Aorta (tissue), 5 donors: ENCODE measurements around the gene COL4A2. TPM values are rescaled to one million over a fixed set of nuclear protein-coding genes. Genes with fewer than 3 reads are reported as not detected.

ENCODE experiments used
- ATAC-seq: fragments of 200-7000 bp; cut with Tn5 transposase; one replicate; pipeline ENCODE4 v1.9.1; 2022; ENCODE audit warnings: moderate library complexity; ENCODE audit not compliant: low FRiP score
- DNase-seq, 2 donors: peaks; one replicate each; pipeline ENCODE4 v3.0.0-alpha.2; 2020
- H3K27ac ChIP-seq, 2 donors: one replicate each; pipeline ENCODE4 v1.5.1; 2013; ENCODE audit warnings: low read length in 2 of 2, mild to moderate bottlenecking in 2 of 2, moderate library complexity in 2 of 2, control low read depth in 1 of 2, inconsistent platforms in 1 of 2, low read depth in 1 of 2
- H3K27me3 ChIP-seq, 2 donors: one replicate each; pipeline ENCODE4 v1.6.1; 2013; ENCODE audit warnings: control low read depth in 1 of 2, low read length in 1 of 2, mild to moderate bottlenecking in 1 of 2, moderate library complexity in 1 of 2; ENCODE audit not compliant: insufficient read depth in 2 of 2, control insufficient read depth in 1 of 2
- H3K36me3 ChIP-seq, 2 donors: one replicate each; pipeline ENCODE4 v1.6.1; 2013; ENCODE audit warnings: control low read depth in 1 of 2, low read length in 1 of 2, mild to moderate bottlenecking in 1 of 2; ENCODE audit not compliant: insufficient read depth in 2 of 2, control insufficient read depth in 1 of 2
- H3K4me1 ChIP-seq, 2 donors: one replicate each; pipeline ENCODE4 v1.6.1; 2013; ENCODE audit warnings: low read length in 2 of 2, control low read depth in 1 of 2, mild to moderate bottlenecking in 1 of 2, moderate library complexity in 1 of 2; ENCODE audit not compliant: insufficient read depth in 2 of 2, control insufficient read depth in 1 of 2
- H3K4me3 ChIP-seq, 2 donors: one replicate each; pipeline ENCODE4 v1.5.1; 2013; ENCODE audit warnings: low read length in 2 of 2, control low read depth in 1 of 2, mild to moderate bottlenecking in 1 of 2
- H3K9me3 ChIP-seq: one replicate; pipeline ENCODE4 v1.6.1; 2013; ENCODE audit warnings: mild to moderate bottlenecking, low read length; ENCODE audit not compliant: control insufficient read depth
- WGBS, 2 donors: extraction: QIAGEN DNeasy Blood & Tissue Kit; methylation state at CpG; one replicate each; pipeline ENCODE4 v1.1.7; 2013; 5-methylcytosine and 5-hydroxymethylcytosine counted together
- intact Hi-C, 2 donors: fragments of 100-400 bp; cut with DNase I; formaldehyde crosslinking; loops; one replicate each; pipeline versions ENCODE4 v1.14.2 to v1.15.0; 2022
- polyA plus RNA-seq, 2 donors: library from polyadenylated mRNA; stranded (reverse); fragments of 200-250 nt; gene quantifications; one replicate each; pipeline ENCODE4 v1.2.3, GENCODE V29; 2013
- total RNA-seq, 2 donors: library from RNA; stranded (reverse); fragmentation: NEBNext Ultra II Directional; extraction: Animal tissue kit (Norgen Biotek cat#: 25700); gene quantifications; one replicate each; pipeline ENCODE4 v1.2.1, GENCODE V29; 2021
- donor health status: healthy with polysubstance abuse.
- donor health status: Bipolar disorder and iron deficiency.
- donor health status: DM: no; HTN: no; CAD: no.
- donor health status: DM: no; HTN: no; CAD: no.
- donor health status: DM: yes; HTN: yes; CAD: no.

Gene COL4A2
- total and polyA plus RNA-seq, 4 donors, result 117 to 1,110 (median 681) TPM

- Histone ChIP-seq H3K36me3 (no peaks in the 10 kb centered on the region), H3K4me1 (peaks cover 0 to 15% of the 10 kb centered on the region in 2 donors), H3K9me3 (no peaks in the 10 kb centered on the region), H3K27me3 (no peaks in the 10 kb centered on the region), H3K4me3 (no peak overlapping the region), H3K27ac (no peak overlapping the region)
- no peak for ATAC-seq
- DNase-seq, result no peak
- WGBS, 2 donors, result 25 to 48% methylated on average over 3 of the region's 3 CpGs
- intact Hi-C loops, result loop anchor here in 1 of 2 donors (10.0 kb wide), 1 partner anchor 49 kb away; no protein-coding TSS in a partner anchor
Measured at GRCh38 chr13:110365876-110366275, 58.8 kb downstream of the COL4A2 start.

GRCh38 chr13:110366733-110367132 is 59.6 kb downstream of the COL4A2 start:
- Histone ChIP-seq H3K4me1 (peaks cover 0 to 17% of the 10 kb centered on the region in 2 donors), H3K27ac (peak overlapping the region; percentile 38 to 88), H3K4me3 (no peak overlapping the region), H3K36me3 (no peaks in the 10 kb centered on the region), H3K9me3 (no peaks in the 10 kb centered on the region), H3K27me3 (no peaks in the 10 kb centered on the region)
- intact Hi-C loops, result loop anchor here in 1 of 2 donors (10.0 kb wide), 1 partner anchor 48 kb away; no protein-coding TSS in a partner anchor
- WGBS, 2 donors, result 70 to 77% methylated on average over 3 of the region's 3 CpGs
- ATAC-seq (no peak), DNase-seq (no peak)

DNA sequence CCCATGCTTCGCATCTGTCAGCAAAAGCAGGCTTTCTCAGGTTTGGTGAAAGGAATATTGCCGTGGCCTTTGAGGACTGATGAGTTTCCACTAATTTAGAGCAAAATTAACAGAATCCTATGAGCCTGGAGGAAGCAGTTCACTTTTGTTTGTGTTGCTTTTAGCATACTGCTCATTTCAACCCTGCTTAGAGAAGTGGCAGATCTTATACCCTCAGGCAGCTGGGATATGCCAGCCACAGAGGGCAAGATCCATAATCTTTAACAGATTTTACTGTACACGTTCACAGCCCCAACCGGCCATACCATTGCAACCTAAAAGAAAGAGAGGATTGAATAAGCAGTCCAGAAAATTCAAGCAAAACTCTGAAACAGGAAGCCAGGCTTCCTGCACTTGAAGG is 60.5 kb downstream of the COL4A2 start:
- peaks cover 0 to 16% of the 10 kb centered on the region in 2 donors for H3K4me1 ChIP-seq

GRCh38 chr13:110368408-110368807 is 61.3 kb downstream of the COL4A2 start:
- Histone ChIP-seq H3K4me1 (peaks cover under 1 to 18% of the 10 kb centered on the region in 2 donors), H3K4me3 (no peak overlapping the region), H3K9me3 (no peaks in the 10 kb centered on the region), H3K27me3 (no peaks in the 10 kb centered on the region), H3K36me3 (no peaks in the 10 kb centered on the region), H3K27ac (peak overlapping the region in 1 of 2 donors; percentile 44)
- 57 to 58% methylated on average over 2 of the region's 2 CpGs for WGBS, 2 donors
- DNase-seq, result no peak
- no peak for ATAC-seq
- intact Hi-C loops, result loop anchor here in 1 of 2 donors (10.0 kb wide), 1 partner anchor 46 kb away; no protein-coding TSS in a partner anchor

More for the DNA sequence above, 60.5 kb downstream of the COL4A2 start:
- no peak for DNase-seq
- H3K36me3 ChIP-seq, result no peaks in the 10 kb centered on the region
- no peak for ATAC-seq
- WGBS, 2 donors, result 40 to 43% methylated on average over 4 of the region's 4 CpGs
- intact Hi-C loops, result loop anchor here in 1 of 2 donors (10.0 kb wide), 1 partner anchor 47 kb away; no protein-coding TSS in a partner anchor
- no peaks in the 10 kb centered on the region for H3K9me3 ChIP-seq
- no peak overlapping the region for H3K4me3 ChIP-seq
- H3K27ac ChIP-seq, result peak overlapping the region; percentile 29 to 59
- no peaks in the 10 kb centered on the region for H3K27me3 ChIP-seq

- Histone ChIP-seq H3K27me3 (no peaks in the 10 kb centered on the region), H3K9me3 (no peaks in the 10 kb centered on the region), H3K27ac (peak overlapping the region in 1 of 2 donors; percentile 36), H3K4me1 (peaks cover 2 to 18% of the 10 kb centered on the region in 2 donors), H3K4me3 (no peak overlapping the region), H3K36me3 (no peaks in the 10 kb centered on the region)
- WGBS, 2 donors, result 84 to 87% methylated on average over 5 of the region's 5 CpGs
- DNase-seq (no peak), ATAC-seq (no peak)
- intact Hi-C loops, result loop anchor here in 1 of 2 donors (10.0 kb wide), 1 partner anchor 45 kb away; no protein-coding TSS in a partner anchor
Measured at GRCh38 chr13:110369400-110369799, 62.3 kb downstream of the COL4A2 start.

DNA sequence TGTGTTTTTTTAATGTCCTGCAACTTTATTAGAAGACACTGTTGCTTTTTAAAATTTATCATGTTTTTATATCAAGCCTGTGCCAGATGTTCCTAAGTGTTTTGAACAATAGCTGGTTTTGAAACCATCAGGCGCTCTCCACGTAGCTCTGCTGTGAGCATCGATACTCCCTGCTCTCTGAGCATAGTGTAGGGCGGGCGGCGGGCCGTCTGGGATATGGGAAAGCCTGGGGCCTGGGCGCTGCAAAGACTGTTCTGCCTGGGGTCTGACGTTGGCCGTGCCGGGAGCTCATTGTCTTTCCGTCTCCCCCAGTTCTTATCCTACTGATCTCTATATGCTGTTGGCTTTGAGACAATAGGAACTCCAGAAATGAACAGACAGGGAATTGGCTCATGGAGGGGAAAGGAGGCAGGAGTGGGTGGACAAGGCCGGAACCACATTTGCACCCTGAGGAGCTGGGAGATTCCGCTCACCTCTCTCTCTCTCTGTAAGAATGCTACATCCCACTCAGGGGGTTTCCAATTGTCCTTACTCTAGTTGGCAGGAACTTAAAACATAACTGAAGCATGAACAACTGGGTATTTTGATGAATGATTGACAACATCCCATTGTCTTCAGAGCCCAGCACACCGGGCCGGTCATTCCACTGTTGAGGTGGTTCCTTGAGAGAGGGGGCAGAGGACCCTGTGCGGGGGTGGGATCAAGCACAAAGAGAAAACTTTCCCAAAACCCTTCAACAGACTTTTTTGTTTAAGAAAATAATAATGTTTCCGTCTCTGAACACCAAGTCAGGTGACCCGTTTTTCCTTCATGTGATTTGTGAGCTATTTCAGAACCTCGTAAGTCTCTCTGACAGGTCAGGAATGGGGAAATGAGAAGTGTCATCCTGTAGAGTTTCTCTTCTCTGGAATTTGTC is 64.7 kb downstream of the COL4A2 start:
- H3K36me3 ChIP-seq, result no peaks in the 10 kb centered on the region
- peak overlapping the region in 1 of 2 donors; percentile 33 for H3K4me3 ChIP-seq
- no peaks in the 10 kb centered on the region for H3K9me3 ChIP-seq
- H3K27me3 ChIP-seq, result no peaks in the 10 kb centered on the region
- peak overlapping the region; percentile 98 to 99 for H3K27ac ChIP-seq
- intact Hi-C loops, result no loop called here
- WGBS, 2 donors, result 6 to 8% methylated on average over 20 of the region's 20 CpGs
- DNase-seq (peak in 1 of 2 donors; percentile 77), ATAC-seq (peak; percentile 66)
- H3K4me1 ChIP-seq, result peaks cover 2 to 18% of the 10 kb centered on the region in 2 donors

- Histone ChIP-seq H3K4me1 (peaks cover 2 to 16% of the 10 kb centered on the region in 2 donors), H3K4me3 (no peak overlapping the region), H3K27ac (peak overlapping the region; percentile 63 to 74), H3K27me3 (no peaks in the 10 kb centered on the region), H3K36me3 (no peaks in the 10 kb centered on the region), H3K9me3 (no peaks in the 10 kb centered on the region)
- no peak for DNase-seq
- intact Hi-C loops, result no loop called here
- ATAC-seq, result no peak
Measured at GRCh38 chr13:110372676-110373075, 65.6 kb downstream of the COL4A2 start.

DNA sequence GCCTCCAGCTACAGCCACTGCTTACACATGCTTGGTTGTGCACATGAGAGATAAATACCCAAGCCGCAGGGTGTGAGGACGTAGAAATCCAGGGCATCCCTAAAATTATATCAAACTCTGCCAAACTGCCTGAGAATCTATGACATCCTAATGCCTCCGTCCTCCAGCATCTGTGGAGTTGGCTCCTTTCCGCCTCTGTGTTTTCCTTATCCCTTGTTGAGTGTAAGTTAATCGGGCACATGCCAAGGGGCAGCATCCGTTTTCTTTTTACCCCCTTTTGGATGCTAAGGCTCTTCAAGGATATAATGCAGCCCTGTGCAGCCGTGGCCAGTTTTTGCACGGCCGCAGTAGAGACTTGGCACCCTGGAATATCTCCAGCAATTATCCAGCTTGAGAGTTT is 66.5 kb downstream of the COL4A2 start:
- H3K27me3 ChIP-seq, result no peaks in the 10 kb centered on the region
- no peaks in the 10 kb centered on the region for H3K36me3 ChIP-seq
- DNase-seq, result peak in 1 of 2 donors; percentile 25
- intact Hi-C loops, result no loop called here
- H3K9me3 ChIP-seq, result no peaks in the 10 kb centered on the region
- H3K27ac ChIP-seq, result peak overlapping the region; percentile 50 to 74
- 5 to 12% methylated on average over 9 of the region's 9 CpGs for WGBS, 2 donors
- no peak for ATAC-seq
- no peak overlapping the region for H3K4me3 ChIP-seq
- peaks cover 2 to 13% of the 10 kb centered on the region in 2 donors for H3K4me1 ChIP-seq
